ENCODE data around the gene DEFB118.

DEFB118 gene

GRCh38 chr20:31418307-31418706, 49.9 kb downstream of the DEFB118 start:
- H3K9ac ChIP-seq (ENCODE audit: low read length), result no peak overlapping the region
- H3K4me3 ChIP-seq (ENCODE audit: low read depth, low read length, poor library complexity, severe bottlenecking), result no peak overlapping the region
- no peak overlapping the region for H3K4me2 ChIP-seq (ENCODE audit: low read length)
- H3K79me2 ChIP-seq (ENCODE audit: insufficient read depth, low read length), result no peaks in the 10 kb centered on the region
- H3K9me2 ChIP-seq (ENCODE audit: low read depth, low read length), result no peaks in the 10 kb centered on the region
- H3F3A ChIP-seq (ENCODE audit: insufficient read depth, low read length), result no peaks in the 10 kb centered on the region
- no peaks in the 10 kb centered on the region for H3K4me1 ChIP-seq (ENCODE audit: insufficient read depth, low read length, severe bottlenecking)
- no peaks in the 10 kb centered on the region for H4K20me1 ChIP-seq (ENCODE audit: insufficient read depth, low read length)
- TF ChIP-seq, protein P1, sequence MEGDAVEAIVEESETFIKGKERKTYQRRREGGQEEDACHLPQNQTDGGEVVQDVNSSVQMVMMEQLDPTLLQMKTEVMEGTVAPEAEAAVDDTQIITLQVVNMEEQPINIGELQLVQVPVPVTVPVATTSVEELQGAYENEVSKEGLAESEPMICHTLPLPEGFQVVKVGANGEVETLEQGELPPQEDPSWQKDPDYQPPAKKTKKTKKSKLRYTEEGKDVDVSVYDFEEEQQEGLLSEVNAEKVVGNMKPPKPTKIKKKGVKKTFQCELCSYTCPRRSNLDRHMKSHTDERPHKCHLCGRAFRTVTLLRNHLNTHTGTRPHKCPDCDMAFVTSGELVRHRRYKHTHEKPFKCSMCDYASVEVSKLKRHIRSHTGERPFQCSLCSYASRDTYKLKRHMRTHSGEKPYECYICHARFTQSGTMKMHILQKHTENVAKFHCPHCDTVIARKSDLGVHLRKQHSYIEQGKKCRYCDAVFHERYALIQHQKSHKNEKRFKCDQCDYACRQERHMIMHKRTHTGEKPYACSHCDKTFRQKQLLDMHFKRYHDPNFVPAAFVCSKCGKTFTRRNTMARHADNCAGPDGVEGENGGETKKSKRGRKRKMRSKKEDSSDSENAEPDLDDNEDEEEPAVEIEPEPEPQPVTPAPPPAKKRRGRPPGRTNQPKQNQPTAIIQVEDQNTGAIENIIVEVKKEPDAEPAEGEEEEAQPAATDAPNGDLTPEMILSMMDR (IDR thresholded peaks at IDR 0.05; ENCODE audit: low read length), result no peak
- no peak for TF ChIP-seq EZH2 (IDR thresholded peaks at IDR 0.05; ENCODE audit: borderline replicate concordance, low read length)
- H3K27me3 ChIP-seq (ENCODE audit: insufficient read depth, low read length), result no peaks in the 10 kb centered on the region
- no peaks in the 10 kb centered on the region for H3K36me3 ChIP-seq (ENCODE audit: insufficient read depth, low read length)
- no peak overlapping the region for H2AFZ ChIP-seq (ENCODE audit: low read length)
- H3K9me3 ChIP-seq (ENCODE audit: low read length), result no peaks in the 10 kb centered on the region
- no peak overlapping the region for H3K27ac ChIP-seq (ENCODE audit: low read depth, low read length, poor library complexity, severe bottlenecking)
